NCI-H2171 treated with DMSO at 0.1 percent for 48 hours (cell line): ENCODE results near the gene ZSWIM5.
A peak's percentile ranks its signal among the peaks of the same experiment; 100 is the strongest.
"Not testable (repeated sequence)": the region's sequence is repeated elsewhere in the genome, so short reads cannot be mapped to it uniquely, and the experiment has no call there.

Experiments
- DNase-seq: peaks from one replicate; lab custom pipeline; 2025; lab: John Stamatoyannopoulos, UW

The ZSWIM5 gene

DNA sequence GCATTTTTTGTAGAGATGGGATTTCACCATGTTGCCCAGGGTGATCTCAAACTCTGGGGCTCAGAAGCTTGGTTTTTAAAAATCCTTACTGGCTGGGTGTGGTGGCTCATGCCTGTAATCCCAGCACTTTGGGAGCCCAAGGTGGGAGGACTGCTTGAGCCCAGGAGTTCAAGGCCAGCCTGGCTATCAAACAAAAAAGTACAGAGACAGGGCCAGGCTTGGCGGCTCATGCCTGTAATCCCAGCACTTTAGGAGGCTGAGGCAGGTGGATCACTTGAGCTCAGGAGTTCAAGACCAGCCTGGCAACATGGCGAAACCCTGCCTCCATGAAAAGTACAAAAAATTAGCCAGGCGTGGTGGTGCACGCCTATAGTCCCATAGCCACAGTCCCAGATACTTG is 112.0 kb downstream of the ZSWIM5 start:
- DNase-seq = not testable (repeated sequence)

DNA sequence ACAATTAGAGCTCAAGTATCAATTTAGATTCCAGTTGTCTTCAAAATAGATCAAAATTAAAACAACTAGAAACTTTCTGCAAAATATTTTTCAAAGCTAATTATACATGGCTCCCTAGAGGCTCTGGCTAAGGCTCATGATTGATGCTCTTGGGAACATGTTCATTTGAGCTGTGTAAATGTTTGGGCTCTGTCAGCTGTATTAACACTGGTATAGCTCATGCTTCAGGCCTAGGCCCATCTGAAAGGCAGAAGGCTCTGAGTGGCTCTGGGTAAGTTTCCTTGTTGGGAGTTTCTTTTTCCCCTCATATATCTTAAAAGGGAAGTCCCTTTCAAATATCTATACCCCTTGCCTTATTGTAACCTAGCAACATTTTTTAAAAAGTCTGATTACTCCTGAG is 113.1 kb downstream of the ZSWIM5 start:
- no peak for DNase-seq

DNA sequence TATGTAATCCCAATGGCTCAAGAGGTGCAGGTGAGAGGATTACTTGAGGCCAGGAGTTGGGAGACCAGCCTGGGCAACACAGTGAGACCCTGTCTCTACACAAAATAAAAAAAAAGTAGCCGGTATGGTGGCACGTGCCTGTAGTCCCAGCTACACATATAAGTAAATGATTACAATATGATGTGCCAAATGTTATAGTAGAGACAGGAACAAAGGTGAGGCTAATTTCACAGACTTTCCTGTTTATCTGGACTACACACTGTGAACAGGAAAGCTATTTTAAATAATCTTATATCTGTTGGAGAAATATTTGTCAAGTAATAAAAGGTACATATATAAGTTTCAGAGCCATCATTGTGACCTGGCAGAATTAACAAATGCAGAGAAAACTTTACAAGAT is 116.7 kb downstream of the ZSWIM5 start:
- DNase-seq = no peak

DNA sequence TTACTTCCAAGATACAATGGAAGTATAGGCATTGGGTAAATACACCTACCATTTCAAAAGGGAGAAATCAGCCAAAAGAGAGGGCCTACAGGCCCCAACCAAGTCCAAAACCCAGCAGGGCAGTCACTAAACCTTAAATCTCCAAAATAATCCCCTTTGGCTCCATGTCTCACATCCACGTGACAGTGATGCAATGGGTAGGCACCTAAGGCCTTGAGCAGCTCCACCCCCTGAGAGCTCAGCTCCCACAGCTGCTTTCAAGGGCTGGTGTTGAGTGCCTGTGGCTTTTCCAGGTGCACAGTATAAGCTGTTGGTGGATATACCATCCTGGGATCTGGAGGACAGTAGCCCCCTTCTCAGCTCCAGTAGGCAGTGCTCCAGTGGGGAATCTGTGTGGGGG is 121.8 kb downstream of the ZSWIM5 start:
- no peak for DNase-seq

DNA sequence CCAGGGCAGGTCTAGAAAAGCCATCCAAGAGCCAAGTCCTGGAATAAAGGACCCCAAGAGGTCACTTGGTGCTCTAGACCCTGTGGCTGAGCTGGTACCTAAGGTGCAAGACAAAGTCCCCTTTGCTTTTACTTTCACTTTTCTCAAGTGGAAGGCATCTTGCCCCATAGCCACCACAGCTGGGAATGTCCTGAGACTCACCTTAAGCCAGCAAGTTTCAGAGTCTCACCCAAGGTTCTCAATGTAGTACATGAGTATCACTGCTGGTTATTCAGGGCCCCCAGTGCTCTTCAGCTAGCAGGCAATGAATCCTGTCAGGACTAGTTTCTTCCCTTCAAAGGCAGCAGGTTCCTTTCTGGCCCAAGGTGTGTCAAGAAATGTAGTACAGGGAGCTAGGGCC is 126.9 kb downstream of the ZSWIM5 start:
- no peak for DNase-seq

DNA sequence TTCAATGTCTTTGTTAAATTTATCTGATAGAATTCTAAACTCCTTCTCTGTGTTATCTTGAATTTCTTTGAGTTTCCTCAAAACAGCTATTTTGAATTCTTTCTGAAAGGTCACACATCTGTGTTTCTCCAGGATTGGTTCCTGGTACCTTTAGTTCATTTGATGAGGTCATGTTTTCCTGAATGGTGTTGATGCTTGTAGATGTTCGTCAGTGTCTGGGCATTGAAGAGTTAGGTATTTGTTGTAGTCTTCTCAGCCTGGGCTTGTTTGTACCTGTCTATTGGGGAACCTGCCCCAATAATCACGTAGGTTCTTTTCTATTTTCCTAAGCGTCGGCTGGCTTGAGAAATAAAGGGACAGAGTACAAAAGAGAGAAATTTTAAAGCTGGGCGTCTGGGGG is 129.4 kb downstream of the ZSWIM5 start:
- DNase-seq = not testable (repeated sequence)

DNA sequence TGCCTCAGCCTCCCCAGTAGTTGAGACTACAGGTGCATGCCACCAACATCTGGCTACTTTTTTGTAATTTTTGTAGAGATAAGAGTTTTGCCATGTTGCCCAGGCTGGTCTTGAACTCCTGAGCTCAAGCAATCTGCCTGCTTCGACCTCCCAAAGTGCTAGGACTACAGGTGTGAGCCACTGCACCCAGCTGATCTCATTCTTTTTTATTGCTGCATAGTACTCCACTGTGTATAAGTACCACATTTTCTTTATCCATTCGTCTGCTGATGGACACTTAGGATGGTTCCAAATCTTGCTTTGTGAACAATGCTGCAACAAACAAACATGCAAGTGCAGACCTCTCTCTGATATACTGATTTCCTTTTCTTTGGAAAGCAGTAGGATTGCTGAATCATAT is 134.8 kb downstream of the ZSWIM5 start:
- DNase-seq = no peak

DNA sequence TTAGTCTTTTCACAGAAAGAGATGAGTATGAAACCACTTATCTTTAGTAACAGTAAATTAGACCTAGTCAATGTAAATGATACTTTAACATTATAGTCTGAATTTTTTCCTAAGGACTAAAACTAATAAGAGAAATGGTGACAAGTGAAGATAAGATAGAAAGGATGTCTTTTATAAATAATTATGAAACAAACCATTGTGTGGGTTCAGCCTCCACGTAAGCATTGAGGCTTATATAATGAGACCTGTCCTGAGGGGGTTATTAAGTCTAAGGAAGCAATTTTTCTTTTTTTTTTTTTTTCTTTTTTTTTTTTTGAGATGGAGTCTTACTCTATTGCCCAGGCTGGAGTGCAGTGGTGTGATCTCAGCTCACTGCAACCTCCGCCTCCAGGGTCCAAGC is 138.6 kb downstream of the ZSWIM5 start:
- DNase-seq = no peak

DNA sequence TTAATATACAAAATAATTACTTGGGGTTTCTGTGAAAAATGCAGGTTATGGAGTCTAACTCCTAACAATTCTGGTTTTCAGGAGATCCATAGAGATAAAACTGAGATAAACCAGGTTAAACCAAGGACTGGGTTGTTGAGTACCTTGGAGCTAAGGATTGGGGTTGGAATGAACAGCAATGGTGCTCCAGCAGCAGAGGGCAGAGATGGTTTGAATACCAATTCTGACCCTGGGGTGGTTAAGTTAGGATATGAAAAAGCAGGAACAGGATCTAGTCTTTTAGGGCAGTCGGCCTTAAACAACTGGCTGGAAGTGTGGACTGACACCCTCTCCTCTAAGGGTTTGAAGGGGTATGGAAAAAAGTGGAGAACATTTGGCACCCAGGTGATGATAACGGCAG is 141.3 kb downstream of the ZSWIM5 start:
- no peak for DNase-seq

DNA sequence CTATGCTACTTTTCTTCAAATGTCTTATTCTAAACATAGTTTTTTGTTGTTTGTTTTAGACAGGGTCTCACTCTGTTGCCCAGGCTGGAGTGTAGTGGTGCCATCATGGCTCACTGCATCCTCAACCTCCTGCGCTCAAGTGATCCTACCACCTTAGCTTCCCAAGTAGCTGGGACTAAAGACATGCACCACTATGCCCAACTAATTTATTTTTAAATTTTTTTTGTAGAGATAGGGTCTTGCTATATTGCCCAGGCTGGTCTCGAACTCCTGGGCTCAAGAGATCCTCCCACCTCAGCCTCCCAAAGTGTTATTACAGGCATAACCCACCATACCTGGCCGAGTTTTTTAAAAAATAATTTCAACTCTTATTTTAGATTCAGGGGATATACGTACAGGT is 143.9 kb downstream of the ZSWIM5 start:
- not testable (repeated sequence) for DNase-seq

DNA sequence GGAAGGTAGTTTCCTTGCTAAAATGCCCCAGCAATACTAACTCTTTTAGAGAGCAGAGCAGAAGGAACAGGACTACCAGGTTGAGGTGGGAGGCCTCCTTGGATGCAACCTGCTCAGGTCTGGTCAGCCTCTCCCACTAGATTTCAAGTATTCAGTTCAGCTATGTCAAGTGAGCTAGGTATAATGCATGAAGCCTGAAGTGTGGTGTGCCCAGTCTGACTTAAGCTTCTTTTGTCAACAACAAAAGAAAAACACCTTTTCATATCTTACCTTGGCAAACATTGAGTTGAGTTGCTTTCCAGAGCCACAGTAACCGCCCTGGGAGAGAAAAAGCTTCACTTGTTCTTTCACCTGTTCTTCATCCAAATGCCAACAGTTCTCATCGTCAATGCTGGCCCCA is 146.6 kb downstream of the ZSWIM5 start:
- DNase-seq = no peak

DNA sequence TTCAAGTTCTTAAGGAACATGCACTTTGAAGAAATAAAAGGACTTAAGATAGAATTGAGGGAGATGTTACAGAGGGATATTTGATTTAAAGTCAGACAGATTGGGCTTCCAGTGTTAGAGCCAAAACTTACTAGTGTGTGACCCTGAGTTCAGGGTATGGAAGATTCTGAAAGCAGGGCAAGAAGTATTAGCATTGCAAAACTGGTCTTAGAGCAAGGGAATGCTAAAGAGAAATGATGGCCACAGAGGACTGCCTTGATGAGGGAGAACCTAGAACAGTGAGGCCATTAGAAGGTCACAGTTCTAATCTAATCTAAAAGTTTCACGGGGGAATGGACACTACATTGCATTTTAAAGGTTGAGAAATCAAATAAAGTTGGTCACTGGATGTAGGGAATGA is 148.9 kb downstream of the ZSWIM5 start:
- DNase-seq = no peak

DNA sequence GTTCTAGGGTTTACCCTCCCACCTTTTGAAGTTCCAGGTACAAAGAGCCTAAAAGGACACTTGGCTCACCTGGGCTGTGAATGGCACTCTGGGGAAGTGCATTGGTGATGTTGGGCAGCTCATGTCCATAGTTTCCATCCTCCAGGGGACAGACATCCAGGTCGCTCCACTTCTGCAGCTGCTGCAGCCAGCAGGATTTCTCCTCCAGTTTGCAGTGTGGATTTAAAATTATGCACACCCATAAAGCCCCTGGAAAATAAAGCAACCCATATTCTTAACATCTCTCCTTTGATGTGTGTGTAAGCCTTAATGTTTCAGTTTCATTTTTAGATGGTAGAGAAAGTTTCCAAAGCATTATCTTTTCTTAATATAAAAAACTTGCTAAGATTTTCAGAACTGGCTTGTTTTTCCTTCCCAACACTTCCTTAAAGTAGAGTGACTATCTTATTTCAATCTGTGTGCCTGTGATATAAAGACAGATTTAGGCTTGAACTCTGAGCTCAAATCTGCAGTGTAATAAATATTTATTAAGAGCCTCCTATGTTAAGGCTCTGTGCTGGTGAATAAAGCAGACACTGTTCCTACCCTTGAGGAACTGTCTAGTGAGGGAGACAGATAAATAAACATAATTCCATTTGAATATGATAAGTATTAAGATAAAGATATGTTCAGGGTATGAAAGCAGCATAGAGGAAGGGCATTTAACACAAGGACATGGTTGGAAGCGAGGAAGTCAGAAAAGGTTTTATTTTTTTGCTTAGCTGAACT is 155.2 kb downstream of the ZSWIM5 start:
- DNase-seq = no peak

DNA sequence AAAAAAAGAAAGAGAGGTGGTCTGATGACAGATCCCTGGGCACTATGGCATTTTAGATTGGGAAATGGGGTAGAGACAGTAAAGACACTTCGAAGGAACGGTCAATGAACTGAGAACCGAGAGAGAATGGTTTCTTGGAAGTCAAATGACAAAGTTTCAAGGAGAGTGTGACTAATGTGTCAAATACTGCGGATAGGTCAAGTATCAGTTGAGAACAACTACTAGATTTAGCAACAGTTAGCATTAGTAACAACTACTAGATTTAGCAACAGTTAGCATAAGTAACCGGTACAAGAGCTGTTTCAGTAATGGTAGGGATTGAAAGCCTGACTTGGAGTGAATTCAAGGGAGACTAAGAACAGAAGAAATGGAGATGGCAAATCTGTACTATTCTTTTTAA is 159.4 kb downstream of the ZSWIM5 start:
- DNase-seq = no peak

DNA sequence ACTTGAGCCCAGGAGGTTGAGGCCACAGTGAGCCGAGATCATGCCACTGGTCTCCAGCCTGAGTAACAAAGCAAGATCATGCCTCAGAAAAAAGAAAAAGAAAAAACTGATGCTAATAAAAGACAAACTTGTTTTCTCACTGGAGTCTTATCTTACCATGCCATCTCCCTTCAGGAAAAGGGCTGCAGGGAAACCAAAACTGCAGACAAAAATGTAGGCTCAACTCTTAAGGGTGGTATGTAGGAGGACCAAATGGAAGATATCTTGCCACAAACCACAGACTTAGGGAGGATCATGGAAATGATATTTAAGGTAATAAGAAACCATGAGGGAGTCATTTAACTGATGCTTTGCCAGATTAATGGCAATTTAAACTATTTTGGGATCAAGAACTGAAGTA is 161.5 kb downstream of the ZSWIM5 start:
- no peak for DNase-seq

DNA sequence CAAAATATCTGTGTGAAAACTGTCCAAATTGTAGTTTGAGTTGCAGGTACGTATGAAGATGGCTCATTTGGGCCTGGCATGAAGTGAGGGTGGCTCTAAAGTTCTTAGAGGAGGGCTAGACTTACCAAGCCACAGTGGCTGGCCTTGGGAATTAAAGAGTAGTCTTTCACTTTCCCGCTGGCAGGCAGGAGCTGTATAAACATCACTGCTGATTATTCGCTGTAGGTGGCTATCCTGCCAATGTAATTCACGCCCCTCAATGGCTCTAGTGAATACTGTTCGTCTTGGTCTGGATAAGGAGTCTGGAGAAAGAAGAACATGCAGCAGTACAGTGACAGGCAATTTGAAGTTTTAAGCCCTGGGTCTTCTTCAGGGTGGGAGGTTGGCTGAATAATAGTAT is 163.3 kb downstream of the ZSWIM5 start:
- no peak for DNase-seq

DNA sequence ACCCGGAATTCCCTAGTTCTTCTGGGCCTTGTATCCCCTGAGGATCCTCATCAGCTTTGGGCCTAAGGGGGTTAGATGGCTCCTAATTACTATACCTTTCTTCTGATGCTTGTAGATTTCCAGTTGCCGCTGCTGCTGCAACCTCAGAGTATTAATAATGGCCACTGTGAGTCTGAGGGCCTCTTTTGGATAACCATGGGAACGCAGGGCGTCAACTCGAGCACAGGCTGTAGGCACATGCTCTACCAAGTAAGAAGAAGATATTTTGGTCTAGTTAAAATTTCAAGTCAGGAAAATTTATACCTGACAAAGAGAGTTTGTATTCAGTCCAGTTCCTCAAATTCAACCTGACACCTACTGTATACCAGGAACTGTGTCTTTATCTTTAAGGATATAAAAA is 166.1 kb downstream of the ZSWIM5 start:
- DNase-seq = no peak

DNA sequence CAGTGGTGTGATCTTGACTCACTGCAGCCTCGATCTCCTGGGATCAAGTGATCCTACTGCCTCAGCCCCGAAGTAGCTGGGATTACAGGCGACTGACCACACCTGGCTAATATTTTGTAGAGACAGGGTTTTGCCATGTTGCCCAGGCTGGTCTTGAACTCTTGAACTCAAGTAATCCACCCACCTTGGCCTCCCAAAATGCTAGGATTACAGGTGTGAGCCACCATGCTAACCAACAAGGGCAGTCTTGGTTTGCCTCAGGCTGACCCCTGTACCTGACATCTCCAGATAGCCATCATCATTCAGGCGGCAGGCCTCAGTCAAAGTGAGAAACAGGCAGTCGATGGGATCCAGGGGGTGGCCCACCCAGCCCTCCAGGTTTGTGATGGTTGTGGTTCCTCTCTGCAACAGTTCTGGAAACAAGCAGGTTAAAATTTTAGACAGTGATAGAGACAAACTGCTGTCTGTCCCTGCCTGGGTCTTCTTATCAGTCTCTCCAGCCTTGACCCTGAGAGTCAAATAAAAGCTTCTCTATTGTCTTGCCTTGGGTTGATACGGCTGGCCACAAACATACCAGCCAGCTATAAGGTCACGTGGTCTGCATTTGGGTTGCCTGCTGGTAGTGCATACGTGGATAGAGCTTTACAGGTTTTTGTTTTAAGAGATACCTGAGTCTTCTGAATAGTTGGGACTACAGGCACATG is 167.6 kb downstream of the ZSWIM5 start:
- no peak for DNase-seq

DNA sequence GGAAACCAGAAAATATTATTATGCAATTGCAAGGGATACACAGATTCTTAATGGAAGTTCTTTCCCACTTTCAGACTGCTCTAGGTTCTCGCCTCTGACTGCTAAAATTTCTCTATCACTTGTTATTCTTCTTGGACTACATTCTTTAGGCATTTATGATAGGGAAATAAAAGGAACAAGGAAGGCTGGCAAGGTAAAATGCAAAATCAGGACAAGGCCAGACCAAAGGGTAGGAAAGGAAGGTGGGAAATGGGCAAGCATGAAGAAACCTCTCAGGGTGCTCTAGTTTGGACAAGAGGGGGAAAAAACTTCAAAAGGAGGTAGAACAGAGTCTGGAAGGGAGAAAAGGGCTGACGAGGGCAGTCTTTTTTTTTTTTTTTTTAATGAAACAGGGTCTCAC is 168.2 kb downstream of the ZSWIM5 start:
- no peak for DNase-seq

DNA sequence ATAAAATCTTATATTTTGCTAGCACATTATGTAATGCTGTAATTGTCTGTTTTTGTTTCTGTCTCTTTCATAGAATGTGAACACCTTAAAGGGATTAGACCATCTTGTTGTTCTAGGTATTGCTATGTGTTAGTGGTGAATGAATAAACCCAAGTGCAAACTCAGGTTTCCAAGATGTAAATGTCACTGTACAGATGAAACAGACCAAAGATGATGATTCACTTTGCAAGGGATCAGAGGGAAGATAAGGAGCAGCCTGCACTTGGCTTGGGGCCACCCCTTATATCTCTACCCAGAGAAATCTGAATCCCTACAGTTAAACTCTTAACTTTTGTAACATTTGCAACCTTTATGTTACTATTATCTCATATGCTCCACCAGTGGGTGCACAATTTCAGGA is 168.9 kb downstream of the ZSWIM5 start:
- DNase-seq = no peak

DNA sequence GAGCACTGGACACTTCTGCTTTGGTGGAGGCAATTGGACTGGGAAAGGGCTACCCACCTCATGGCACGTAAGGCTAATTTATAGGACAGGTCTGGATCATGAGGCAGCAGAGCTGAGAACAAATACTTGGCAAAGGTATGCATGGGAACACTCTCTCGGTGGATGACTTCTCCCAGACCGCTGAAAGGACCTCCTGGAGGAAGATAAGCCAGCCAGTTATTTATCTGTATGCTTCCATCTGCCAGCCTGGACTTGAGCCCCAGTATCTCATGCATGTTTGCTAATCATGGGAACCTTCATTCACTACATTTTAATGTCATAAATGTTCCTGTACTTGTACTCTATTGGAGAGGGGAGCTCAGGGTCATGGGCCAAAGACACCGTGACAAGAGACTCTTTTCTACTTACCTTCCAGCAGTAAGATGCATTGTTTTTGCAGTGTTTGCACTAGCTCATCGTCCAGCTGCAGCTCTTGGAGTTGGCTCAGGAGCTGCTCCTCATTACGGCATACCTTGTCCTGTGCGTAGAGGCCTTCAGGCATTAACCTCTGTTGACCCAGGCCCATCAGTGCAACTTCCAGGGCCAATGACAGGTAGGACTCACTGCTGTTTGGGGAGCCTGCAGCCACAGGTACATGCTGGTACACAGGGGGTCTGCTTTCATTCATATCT is 170.6 kb downstream of the ZSWIM5 start:
- DNase-seq = no peak

DNA sequence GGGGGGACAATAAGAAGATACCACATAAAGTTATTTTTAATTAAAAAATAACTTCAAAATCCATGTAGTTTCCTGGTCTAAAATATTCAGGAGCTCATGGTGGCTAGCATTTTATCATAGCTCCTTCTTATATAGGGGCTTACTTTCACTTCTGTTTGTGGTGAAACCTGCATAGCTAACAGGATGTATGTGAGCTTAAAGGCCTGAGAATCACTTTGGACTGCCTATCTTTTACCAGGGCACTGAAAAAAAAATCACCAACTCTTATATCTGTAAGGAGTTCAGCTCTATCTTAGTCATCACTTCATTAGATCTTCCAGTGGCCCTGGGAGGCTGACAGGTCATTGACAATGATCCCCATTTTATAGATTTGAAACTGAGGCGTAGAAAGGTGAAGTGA is 173.0 kb downstream of the ZSWIM5 start:
- peak; percentile 39 for DNase-seq

DNA sequence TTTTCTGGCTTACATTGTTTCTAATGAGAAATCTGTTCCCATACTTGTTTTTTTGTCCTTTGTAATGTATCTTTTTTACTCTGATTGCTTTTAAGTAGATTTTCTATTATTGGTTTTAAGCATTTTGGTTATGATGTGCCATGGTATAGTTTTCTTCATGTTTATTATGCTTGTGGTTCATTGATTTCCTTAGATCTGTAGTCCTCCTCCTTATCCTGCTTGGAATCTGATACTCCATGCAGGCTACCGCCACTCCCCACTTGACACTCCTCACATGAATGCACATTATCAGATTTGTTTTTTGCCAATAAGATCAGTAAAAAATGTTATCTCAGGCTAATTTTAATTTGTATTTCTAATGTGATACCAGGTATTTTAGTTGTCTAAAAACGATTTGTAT is 173.6 kb downstream of the ZSWIM5 start:
- peak; percentile 82 for DNase-seq
